ENCODE measurements around the gene EI24.

The EI24 gene

GRCh38 chr11:125627236-125627910 lies 58.1 kb downstream of the EI24 start:
- Mint-ChIP-seq H3K4me1 (peaks cover 27% of the 10 kb centered on the region), H3K9me3 (no peaks in the 10 kb centered on the region), H3K27ac (peak overlapping the region; percentile 1), H3K27me3 (no peaks in the 10 kb centered on the region), H3K36me3 (ENCODE audit: low read depth) (peaks cover 56% of the 10 kb centered on the region), H3K4me3 (peak overlapping the region; percentile 89)
- no peak for ATAC-seq
- DNase-seq: no peak
